PC-9 (cell line): Measurements from ENCODE around the gene DYNLT2. TPM values are rescaled to one million over a fixed set of nuclear protein-coding genes. Genes with fewer than 3 reads are reported as not detected.

ENCODE experiments used
- BruUV-seq: library from RNA; stranded (reverse); fragments of 400-500 nt; replicated peaks from 2 replicates; lab custom pipeline; 2021; lab: Mats Ljungman, UMichigan
- CTCF ChIA-PET: fragments of 300-600 bp; sonication (Branson Sonifier 250); formaldehyde crosslinking; loops from one replicate; lab custom pipeline; 2022; ENCODE audit warnings: antibody characterized with exemption; lab: Charles Lee
- POLR2A ChIA-PET: fragments of 300-600 bp; sonication (Branson Sonifier 250); formaldehyde crosslinking; loops from one replicate; lab custom pipeline; 2022; ENCODE audit warnings: antibody characterized with exemption; ENCODE audit not compliant: unreplicated experiment; lab: Charles Lee
- DNase-seq, 2 experiments: peaks; one replicate each; pipeline versions ENCODE4 v3.0.0 to v3.0.0-alpha.2; 2015 to 2022; ENCODE audit warnings: mixed read lengths in 1 of 2
- H2AFZ ChIP-seq: fragments of 200-600 bp; sonication (generic); 2 replicates; pipeline ENCODE4 v1.8.1; 2017; ENCODE audit warnings: antibody characterized with exemption
- H3F3A ChIP-seq: fragments of 200-600 bp; sonication (generic); 2 replicates; pipeline ENCODE4 v1.8.1; 2017; ENCODE audit warnings: antibody characterized with exemption, mild to moderate bottlenecking, low read depth; ENCODE audit not compliant: insufficient read depth
- H3K27ac ChIP-seq: fragments of 200-600 bp; sonication (generic); 2 replicates; pipeline ENCODE4 v1.6.1; 2016; ENCODE audit warnings: mixed run types
- H3K27me3 ChIP-seq: fragments of 200-600 bp; sonication (generic); 2 replicates; pipeline ENCODE4 v1.6.1; 2016; ENCODE audit warnings: low read depth, mixed run types; ENCODE audit not compliant: insufficient read depth
- H3K36me3 ChIP-seq: fragments of 200-600 bp; sonication (generic); 2 replicates; pipeline ENCODE4 v1.6.1; 2016; ENCODE audit warnings: low read depth, mixed run types
- H3K4me1 ChIP-seq: fragments of 200-600 bp; sonication (generic); replicated peaks from 2 replicates; pipeline ENCODE4 v1.6.1; 2016; ENCODE audit warnings: mixed run types; ENCODE audit not compliant: insufficient read depth
- H3K4me2 ChIP-seq: fragments of 200-600 bp; sonication (generic); 2 replicates; pipeline ENCODE4 v1.6.1; 2017; ENCODE audit warnings: mixed run types
- H3K4me3 ChIP-seq: fragments of 200-600 bp; sonication (generic); 2 replicates; pipeline ENCODE4 v1.6.1; 2016; ENCODE audit warnings: mixed run types
- H3K79me2 ChIP-seq: fragments of 200-600 bp; sonication (generic); 2 replicates; pipeline ENCODE4 v1.6.1; 2017; ENCODE audit warnings: low read depth, mixed run types
- H3K9me2 ChIP-seq: fragments of 200-600 bp; sonication (generic); 2 replicates; pipeline ENCODE4 v1.8.1; 2017; ENCODE audit warnings: mild to moderate bottlenecking; ENCODE audit not compliant: insufficient read depth
- H3K9me3 ChIP-seq: fragments of 200-600 bp; sonication (generic); 2 replicates; pipeline ENCODE4 v1.8.1; 2016; ENCODE audit warnings: low read depth; ENCODE audit not compliant: insufficient read depth
- H4K20me1 ChIP-seq: fragments of 200-600 bp; sonication (generic); 2 replicates; pipeline ENCODE4 v1.8.1; 2017; ENCODE audit not compliant: insufficient read depth
- CTCF ChIP-seq: fragments of 200-600 bp; sonication (generic); conservative IDR thresholded peaks from 2 replicates; pipeline ENCODE4 v1.6.1; 2017; ENCODE audit warnings: mixed run types, antibody characterized with exemption, mild to moderate bottlenecking, moderate library complexity
- EZH2 ChIP-seq: fragments of 200-600 bp; sonication (generic); IDR thresholded peaks from 2 replicates; pipeline ENCODE4 v1.8.0; 2017; ENCODE audit warnings: antibody characterized with exemption, low read depth
- intact Hi-C: fragments of 100-400 bp; cut with micrococcal nuclease; formaldehyde crosslinking; loops from one replicate; pipeline ENCODE4 v1.10.0; 2022; ENCODE audit not compliant: unreplicated experiment
- total RNA-seq: library from RNA; stranded (reverse); gene quantifications from 2 replicates; pipeline ENCODE4 v1.2.3, GENCODE V29; 2021

Gene DYNLT2
- total RNA-seq, 1 experiment from 2014 or later: 1.5 TPM

DNA sequence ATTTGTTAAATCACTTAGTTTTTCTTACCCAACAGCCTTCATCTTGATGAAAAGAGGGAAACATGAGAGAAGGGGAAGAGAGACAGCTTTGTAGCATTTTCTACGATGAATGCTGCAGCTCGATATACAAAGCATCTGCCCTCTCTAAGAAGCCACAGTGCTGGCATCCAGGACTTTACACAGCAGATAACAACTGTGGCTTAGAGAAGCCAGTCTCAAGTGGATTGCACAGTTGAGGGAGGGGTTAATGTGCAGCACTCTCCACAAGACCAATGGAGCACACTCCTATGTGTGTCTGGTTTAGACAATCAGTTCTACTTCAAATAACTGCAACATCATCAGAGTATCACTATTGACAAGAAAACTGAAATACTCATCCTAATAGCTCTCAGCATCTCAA lies 43.6 kb downstream of the DYNLT2 start:
- Histone ChIP-seq H3K4me1 (peaks cover 20% of the 10 kb centered on the region), H3K9me3 (no peaks in the 10 kb centered on the region), H3K4me2 (no peak overlapping the region), H3K27ac (no peak overlapping the region), H3K79me2 (peaks cover 21% of the 10 kb centered on the region), H4K20me1 (no peaks in the 10 kb centered on the region), H3K36me3 (0 out of 2 replicates have a peak, but pooled peaks cover 21% of the 10 kb centered on the region), H3K27me3 (no peaks in the 10 kb centered on the region), H3K9me2 (no peaks in the 10 kb centered on the region), H3K4me3 (no peak overlapping the region), H2AFZ (no peak overlapping the region), H3F3A (peaks cover 10% of the 10 kb centered on the region; the same call in 1 of the 2 replicates)
- POLR2A ChIA-PET: no interaction called here
- TF ChIP-seq EZH2: no peak
- no peak for TF ChIP-seq CTCF
- no peak for DNase-seq
- BruUV-seq: no TSS peak
- CTCF ChIA-PET: no interaction called here
- intact Hi-C loops: loop anchor here (10.0 kb wide), 1 partner anchor 253 kb away; no protein-coding TSS in a partner anchor

- peak overlapping the region; percentile 82 for H3K4me2 ChIP-seq
- H3K36me3 ChIP-seq: 0 out of 2 replicates have a peak, but pooled peaks cover 21% of the 10 kb centered on the region
- H3K9me3 ChIP-seq: no peaks in the 10 kb centered on the region
- H4K20me1 ChIP-seq: no peaks in the 10 kb centered on the region
- H3K9me2 ChIP-seq: no peaks in the 10 kb centered on the region
- peaks cover 28% of the 10 kb centered on the region for H3K4me1 ChIP-seq
- ChIA-PET CTCF (no interaction called here), POLR2A (interaction anchor here (0.7 kb wide), 1 partner anchor 137 kb away, joined by 5 read pairs; no protein-coding TSS in a partner anchor)
- H3F3A ChIP-seq: peaks cover 8% of the 10 kb centered on the region; the same call in 1 of the 2 replicates
- peak overlapping the region; percentile 76 for H3K27ac ChIP-seq
- BruUV-seq: TSS peak; percentile 62
- H3K79me2 ChIP-seq: peaks cover 57% of the 10 kb centered on the region
- peak overlapping the region; percentile 99 for H2AFZ ChIP-seq
- intact Hi-C loops: loop anchor here (1.0 to 10.0 kb wide), 3 partner anchors 20 to 248 kb away; partner anchors contain the start of genes DYNLT2 and ERMARD
- TF ChIP-seq CTCF (no peak), EZH2 (no peak)
- DNase-seq: no peak
- no peaks in the 10 kb centered on the region for H3K27me3 ChIP-seq
- H3K4me3 ChIP-seq: peak overlapping the region; percentile 91
Measured at GRCh38 chr6:169702840-169703246, 48.5 kb downstream of the DYNLT2 start.

DNA sequence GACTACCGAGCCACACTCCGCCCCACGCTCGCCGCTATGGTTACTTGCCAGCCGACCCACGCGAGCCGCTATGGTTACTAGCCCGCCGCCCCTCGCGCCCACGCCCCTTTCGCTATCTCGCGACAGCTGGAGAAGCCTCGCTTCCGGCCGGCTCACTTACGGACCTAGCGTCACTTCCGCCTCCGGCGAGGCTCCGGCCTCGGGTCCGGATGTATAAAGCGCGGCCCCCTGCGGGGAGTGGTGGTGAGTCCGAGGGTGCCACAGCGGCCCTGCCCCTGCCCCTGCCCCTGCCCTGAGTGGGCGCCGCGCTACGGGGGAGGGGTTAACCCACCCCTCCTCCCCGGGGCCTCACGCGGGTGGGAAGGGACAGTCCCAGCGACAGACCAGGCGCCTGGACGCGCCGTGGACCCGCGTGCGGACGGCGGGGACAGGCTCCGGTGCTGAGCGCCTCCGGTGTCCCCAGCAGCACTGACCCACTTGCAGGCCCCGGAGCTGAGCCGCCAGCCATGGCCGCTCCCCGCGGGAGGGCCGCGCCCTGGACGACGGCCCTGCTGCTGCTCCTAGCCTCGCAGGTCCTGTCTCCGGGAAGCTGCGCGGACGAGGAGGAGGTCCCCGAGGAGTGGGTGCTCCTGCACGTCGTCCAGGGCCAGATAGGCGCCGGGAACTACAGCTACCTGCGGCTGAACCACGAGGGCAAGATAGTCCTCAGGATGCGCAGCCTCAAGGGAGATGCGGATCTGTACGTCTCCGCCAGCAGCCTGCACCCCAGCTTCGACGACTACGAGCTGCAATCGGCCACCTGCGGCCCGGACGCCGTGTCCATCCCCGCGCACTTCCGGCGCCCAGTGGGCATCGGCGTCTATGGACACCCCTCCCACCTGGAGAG lies 49.2 kb downstream of the DYNLT2 start, which contains the start of the genes C6orf120 and WDR27:
TSS of gene C6orf120 (plus strand) at position 173 of the 886 bp plus-strand sequence. CDS start at position 507, 334 bp downstream.
TSS of gene WDR27 (minus strand) at position 76 of the 886 bp plus-strand sequence. CDS start 13,024 bp downstream, outside the sequence.
- peak within 1 kb of the TSS; percentile 92 for H3K4me2 ChIP-seq
- DNase-seq: peak; percentile 86 to 87
- H2AFZ ChIP-seq: peak within 1 kb of the TSS; percentile 99
- 0 out of 2 replicates have a peak, but pooled peaks cover 21% of the 10 kb centered on the region for H3K36me3 ChIP-seq
- H3K9me2 ChIP-seq: no peaks in the 10 kb centered on the region
- intact Hi-C loops: loop anchor here (1.0 to 10.0 kb wide), 3 partner anchors 21 to 247 kb away; partner anchors contain the start of genes DYNLT2 and ERMARD
- H3K4me3 ChIP-seq: peak within 1 kb of the TSS; percentile 91
- POLR2A ChIA-PET: interaction anchor here (0.6 to 0.7 kb wide), 2 partner anchors 137 to 852 kb away, joined by 3 to 5 read pairs; partner anchors contain the start of gene TBP
- TF ChIP-seq CTCF: no peak
- no peak for TF ChIP-seq EZH2
- CTCF ChIA-PET: interaction anchor here (0.5 kb wide), 1 partner anchor 8 kb away, joined by 3 read pairs; no protein-coding TSS in a partner anchor
- H3F3A ChIP-seq: peaks cover 8% of the 10 kb centered on the region; the same call in 1 of the 2 replicates
- no peaks in the 10 kb centered on the region for H3K9me3 ChIP-seq
- H3K27ac ChIP-seq: peak within 1 kb of the TSS; percentile 76
- BruUV-seq: no TSS peak
- H3K4me1 ChIP-seq: peaks cover 28% of the 10 kb centered on the region
- peaks cover 57% of the 10 kb centered on the region for H3K79me2 ChIP-seq
- H4K20me1 ChIP-seq: no peaks in the 10 kb centered on the region
- H3K27me3 ChIP-seq: no peaks in the 10 kb centered on the region
